ENCODE results near the gene RAD18.

RAD18 gene

DNA sequence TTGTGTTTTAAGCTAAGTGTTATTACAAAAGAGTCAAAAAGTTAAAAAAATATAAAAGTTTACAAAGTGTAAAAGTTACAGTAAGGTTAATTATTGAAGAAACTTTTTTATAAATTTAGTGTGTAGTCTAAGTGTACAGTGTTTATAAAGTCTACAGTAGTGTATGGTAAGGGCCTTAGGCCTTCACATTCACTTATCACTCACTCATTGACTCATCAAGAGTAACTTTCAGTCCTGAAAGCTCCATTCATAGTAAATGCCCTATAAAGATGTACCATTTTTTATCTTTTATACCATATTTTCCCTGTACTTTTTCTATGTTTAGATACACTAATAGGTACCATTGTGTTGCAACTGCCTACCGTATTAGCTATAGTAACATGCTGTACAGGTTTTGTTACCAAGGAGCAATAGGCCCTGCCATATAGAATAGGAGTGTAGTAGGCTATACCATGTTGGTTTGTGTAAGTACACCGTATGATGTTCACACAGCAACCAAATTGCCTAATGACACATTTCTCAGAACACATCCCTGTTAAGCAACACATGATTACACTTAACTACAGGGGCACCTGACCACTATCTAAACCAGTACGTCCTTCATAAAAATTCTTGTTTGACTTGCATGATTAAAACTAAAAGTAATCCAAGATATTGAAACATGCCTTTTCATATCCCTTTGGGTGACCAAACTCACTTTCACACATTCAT lies 17.2 kb downstream of the RAD18 start:
- Histone ChIP-seq H3K9me3 (replicated peaks; ENCODE audit: insufficient read depth, low read length) (no peaks in the 10 kb centered on the region), H3F3A (ENCODE audit: insufficient read depth, low read length) (no peaks in the 10 kb centered on the region), H2AFZ (ENCODE audit: low read length) (no peak overlapping the region), H4K20me1 (ENCODE audit: insufficient read depth, low read length) (no peaks in the 10 kb centered on the region), H3K4me3 (ENCODE audit: low read length) (no peak overlapping the region), H3K4me2 (ENCODE audit: low read depth, low read length) (no peak overlapping the region), H3K36me3 (replicated peaks; ENCODE audit: insufficient read depth, low read length) (peaks cover 4% of the 10 kb centered on the region; the same call in 1 of the 2 replicates), H3K4me1 (ENCODE audit: low read length) (no peaks in the 10 kb centered on the region), H3K79me2 (ENCODE audit: low read length) (peaks cover 25% of the 10 kb centered on the region), H3K27me3 (replicated peaks; ENCODE audit: insufficient read depth, low read length) (no peaks in the 10 kb centered on the region; the same call in 1 of the 2 replicates), H3K9ac (ENCODE audit: low read length) (no peak overlapping the region), H3K9me2 (replicated peaks; ENCODE audit: insufficient read depth, low read length) (no peaks in the 10 kb centered on the region), H3K27ac (ENCODE audit: low read length) (no peak overlapping the region)
- DNase-seq: no peak
- no peak for TF ChIP-seq EZH2phosphoT487 (IDR thresholded peaks at IDR 0.05; ENCODE audit: low read length)
- no peak for TF ChIP-seq EZH2 (optimal IDR thresholded peaks at IDR 0.05; ENCODE audit: low read depth, low read length)
- TF ChIP-seq, protein P1, sequence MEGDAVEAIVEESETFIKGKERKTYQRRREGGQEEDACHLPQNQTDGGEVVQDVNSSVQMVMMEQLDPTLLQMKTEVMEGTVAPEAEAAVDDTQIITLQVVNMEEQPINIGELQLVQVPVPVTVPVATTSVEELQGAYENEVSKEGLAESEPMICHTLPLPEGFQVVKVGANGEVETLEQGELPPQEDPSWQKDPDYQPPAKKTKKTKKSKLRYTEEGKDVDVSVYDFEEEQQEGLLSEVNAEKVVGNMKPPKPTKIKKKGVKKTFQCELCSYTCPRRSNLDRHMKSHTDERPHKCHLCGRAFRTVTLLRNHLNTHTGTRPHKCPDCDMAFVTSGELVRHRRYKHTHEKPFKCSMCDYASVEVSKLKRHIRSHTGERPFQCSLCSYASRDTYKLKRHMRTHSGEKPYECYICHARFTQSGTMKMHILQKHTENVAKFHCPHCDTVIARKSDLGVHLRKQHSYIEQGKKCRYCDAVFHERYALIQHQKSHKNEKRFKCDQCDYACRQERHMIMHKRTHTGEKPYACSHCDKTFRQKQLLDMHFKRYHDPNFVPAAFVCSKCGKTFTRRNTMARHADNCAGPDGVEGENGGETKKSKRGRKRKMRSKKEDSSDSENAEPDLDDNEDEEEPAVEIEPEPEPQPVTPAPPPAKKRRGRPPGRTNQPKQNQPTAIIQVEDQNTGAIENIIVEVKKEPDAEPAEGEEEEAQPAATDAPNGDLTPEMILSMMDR (IDR thresholded peaks at IDR 0.05; ENCODE audit: low read length): no peak

DNA sequence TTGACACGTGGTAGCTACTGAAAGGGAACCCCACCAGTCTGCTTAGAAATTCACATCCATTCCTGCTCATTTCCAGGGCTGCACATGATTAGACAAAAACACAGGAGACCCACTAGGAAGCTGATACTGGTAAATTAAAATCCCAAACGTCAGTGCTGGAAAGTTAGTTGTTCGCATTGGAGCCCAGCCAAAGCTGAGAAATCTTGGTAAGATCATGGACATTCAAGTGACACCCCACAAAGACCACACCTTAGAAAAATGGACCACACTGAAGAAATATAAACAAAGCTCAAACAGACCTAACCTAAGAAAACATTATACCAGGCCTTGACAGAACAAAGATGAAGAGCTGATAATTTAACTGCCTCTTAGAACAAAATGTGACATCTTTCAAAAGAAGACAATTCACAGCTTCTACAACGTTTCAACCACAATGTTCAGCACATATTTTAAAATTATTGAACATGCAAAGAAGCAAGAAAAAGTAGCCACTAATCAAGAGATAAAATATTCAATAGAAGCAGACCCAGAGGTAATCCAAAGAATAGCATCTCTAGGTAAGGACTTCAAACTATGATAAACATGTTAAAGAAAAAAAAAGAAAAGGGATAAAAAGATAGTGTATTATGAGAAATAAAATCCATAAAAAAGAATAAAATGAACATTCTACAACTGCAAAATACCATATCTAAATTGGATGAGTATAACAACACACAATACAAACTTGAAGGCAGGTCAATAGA lies 20.4 kb downstream of the RAD18 start:
- Histone ChIP-seq H3K9me2 (replicated peaks; ENCODE audit: insufficient read depth, low read length) (no peaks in the 10 kb centered on the region), H3K4me1 (ENCODE audit: low read length) (no peaks in the 10 kb centered on the region), H3K27me3 (replicated peaks; ENCODE audit: insufficient read depth, low read length) (no peaks in the 10 kb centered on the region), H2AFZ (ENCODE audit: low read length) (no peak overlapping the region), H4K20me1 (ENCODE audit: insufficient read depth, low read length) (no peaks in the 10 kb centered on the region), H3K4me2 (ENCODE audit: low read depth, low read length) (no peak overlapping the region), H3F3A (ENCODE audit: insufficient read depth, low read length) (no peaks in the 10 kb centered on the region), H3K9ac (ENCODE audit: low read length) (no peak overlapping the region), H3K27ac (ENCODE audit: low read length) (no peak overlapping the region), H3K9me3 (replicated peaks; ENCODE audit: insufficient read depth, low read length) (no peaks in the 10 kb centered on the region), H3K36me3 (replicated peaks; ENCODE audit: insufficient read depth, low read length) (peaks cover 13% of the 10 kb centered on the region; the same call in 1 of the 2 replicates), H3K79me2 (ENCODE audit: low read length) (peaks cover 5% of the 10 kb centered on the region; the same call in 1 of the 2 replicates), H3K4me3 (ENCODE audit: low read length) (no peak overlapping the region)
- DNase-seq: no peak
- TF ChIP-seq, protein P1 (IDR thresholded peaks at IDR 0.05; ENCODE audit: low read length): no peak
- no peak for TF ChIP-seq EZH2 (optimal IDR thresholded peaks at IDR 0.05; ENCODE audit: low read depth, low read length)
- no peak for TF ChIP-seq EZH2phosphoT487 (IDR thresholded peaks at IDR 0.05; ENCODE audit: low read length)

DNA sequence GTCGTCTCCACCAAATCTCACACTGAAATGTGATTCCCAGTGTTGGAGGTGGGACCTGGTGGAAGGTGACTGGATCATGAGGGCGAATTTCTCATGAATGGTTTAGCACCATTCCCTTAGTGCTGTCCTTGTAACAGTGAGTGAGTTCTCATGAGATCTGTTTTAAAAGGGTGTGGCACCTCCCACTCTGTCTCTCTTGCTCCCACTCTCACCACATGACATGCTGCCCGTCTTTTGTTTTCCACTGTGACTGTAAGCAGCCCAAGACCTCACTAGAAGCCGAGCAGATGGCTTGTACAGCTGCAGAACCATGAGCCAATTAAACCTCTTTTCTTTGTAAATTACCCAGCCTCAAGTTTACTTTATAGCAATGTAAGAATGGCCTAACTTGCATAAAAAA lies 21.2 kb downstream of the RAD18 start:
- no peak for DNase-seq
- H3K4me2 ChIP-seq (ENCODE audit: low read depth, low read length): no peak overlapping the region
- peaks cover 5% of the 10 kb centered on the region; the same call in 1 of the 2 replicates for H3K79me2 ChIP-seq (ENCODE audit: low read length)
- H3K4me1 ChIP-seq (ENCODE audit: low read length): no peaks in the 10 kb centered on the region
- no peaks in the 10 kb centered on the region for H3K9me3 ChIP-seq (replicated peaks; ENCODE audit: insufficient read depth, low read length)
- H3K4me3 ChIP-seq (ENCODE audit: low read length): no peak overlapping the region
- H3K36me3 ChIP-seq (replicated peaks; ENCODE audit: insufficient read depth, low read length): peaks cover 11% of the 10 kb centered on the region; the same call in 1 of the 2 replicates
- no peaks in the 10 kb centered on the region for H3K27me3 ChIP-seq (replicated peaks; ENCODE audit: insufficient read depth, low read length)
- no peak overlapping the region for H3K27ac ChIP-seq (ENCODE audit: low read length)
- no peaks in the 10 kb centered on the region for H4K20me1 ChIP-seq (ENCODE audit: insufficient read depth, low read length)
- no peak overlapping the region for H2AFZ ChIP-seq (ENCODE audit: low read length)
- no peak overlapping the region for H3K9ac ChIP-seq (ENCODE audit: low read length)
- H3F3A ChIP-seq (ENCODE audit: insufficient read depth, low read length): no peaks in the 10 kb centered on the region
- H3K9me2 ChIP-seq (replicated peaks; ENCODE audit: insufficient read depth, low read length): no peaks in the 10 kb centered on the region
- TF ChIP-seq EZH2phosphoT487 (IDR thresholded peaks at IDR 0.05; ENCODE audit: low read length) (no peak), EZH2 (optimal IDR thresholded peaks at IDR 0.05; ENCODE audit: low read depth, low read length) (no peak)
- TF ChIP-seq, protein P1 (IDR thresholded peaks at IDR 0.05; ENCODE audit: low read length): no peak
